CD4-positive, alpha-beta T cell treated with Interleukin-4 for 1 hour (primary cell): ENCODE results near the gene MCF2L.

ENCODE experiments used
- DNase-seq, 2 donors: peaks; one replicate each; pipeline ENCODE4 v3.0.0-alpha.2; 2020 to 2022

Gene MCF2L

DNA sequence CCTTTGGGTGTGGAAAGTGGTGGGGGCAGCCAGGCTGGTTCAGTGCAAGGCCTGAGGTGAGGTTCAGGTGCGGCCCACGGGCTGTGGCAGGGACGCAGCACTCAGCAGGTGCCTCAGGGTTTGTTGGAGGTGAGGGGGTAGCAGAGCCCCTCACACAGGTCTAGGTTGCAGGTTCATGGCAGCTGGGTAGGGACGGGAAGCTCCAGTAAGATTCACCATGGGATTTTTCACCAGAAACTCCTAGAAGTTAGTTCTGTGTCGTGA lies 14.0 kb downstream of the MCF2L start:
- DNase-seq, result no peak

DNA sequence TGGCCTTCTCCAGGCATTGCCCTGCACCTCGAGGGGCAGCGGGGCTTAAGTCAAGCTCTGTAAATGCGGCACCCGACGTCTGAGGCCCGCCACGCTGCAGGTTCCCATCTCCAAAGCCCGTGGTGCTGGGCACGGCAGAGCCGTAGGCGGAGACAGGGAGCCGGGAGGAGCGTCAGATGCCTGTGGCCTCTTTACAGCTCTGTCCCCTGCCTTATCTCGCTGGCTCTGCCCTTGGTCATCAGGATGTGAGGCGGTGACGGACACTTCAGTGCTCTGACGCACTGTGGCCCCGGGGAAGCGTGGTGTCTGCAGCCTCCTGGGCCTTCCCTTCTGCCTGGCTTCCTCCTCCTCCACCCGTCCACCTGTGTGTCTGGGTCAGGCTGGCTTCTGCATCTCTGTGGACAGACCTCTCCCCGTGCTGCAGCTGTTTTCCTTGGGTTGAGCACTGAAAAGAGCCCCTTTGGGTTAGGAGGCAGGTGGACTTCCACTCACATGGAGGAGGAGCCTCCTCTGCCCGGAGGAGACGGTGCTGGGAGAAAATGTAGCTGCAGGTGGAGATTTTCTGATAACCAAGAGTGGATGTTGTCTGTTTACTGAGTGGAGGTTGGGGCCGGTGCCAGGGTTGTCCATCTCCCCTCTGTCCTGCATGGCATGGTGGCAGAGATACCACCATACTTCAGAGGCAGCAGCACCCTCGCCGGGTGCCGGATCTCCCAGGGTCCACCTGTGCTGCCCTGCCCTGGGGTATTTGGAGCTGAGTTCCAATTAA lies 14.6 kb downstream of the MCF2L start:
- no peak for DNase-seq

DNA sequence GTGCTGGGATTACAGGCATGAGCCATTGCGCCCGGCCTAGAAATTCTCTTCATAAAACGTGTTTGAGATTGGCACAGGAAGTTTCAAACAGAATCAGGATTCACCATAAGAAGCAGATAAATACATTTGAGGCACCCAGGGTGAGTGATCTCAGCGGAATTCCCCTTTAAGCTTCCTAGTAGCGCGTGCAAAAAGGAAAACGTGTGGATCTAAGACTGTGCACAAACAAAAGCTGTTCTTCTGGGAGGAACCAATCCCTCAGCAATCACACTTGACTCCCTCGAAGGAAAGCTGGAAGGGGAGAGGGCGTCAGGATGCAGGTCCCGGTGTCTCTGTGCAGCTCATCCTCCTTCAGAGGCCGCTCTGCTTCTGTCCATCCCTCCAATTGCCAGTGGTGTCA lies 15.5 kb downstream of the MCF2L start:
- DNase-seq, result no peak

DNA sequence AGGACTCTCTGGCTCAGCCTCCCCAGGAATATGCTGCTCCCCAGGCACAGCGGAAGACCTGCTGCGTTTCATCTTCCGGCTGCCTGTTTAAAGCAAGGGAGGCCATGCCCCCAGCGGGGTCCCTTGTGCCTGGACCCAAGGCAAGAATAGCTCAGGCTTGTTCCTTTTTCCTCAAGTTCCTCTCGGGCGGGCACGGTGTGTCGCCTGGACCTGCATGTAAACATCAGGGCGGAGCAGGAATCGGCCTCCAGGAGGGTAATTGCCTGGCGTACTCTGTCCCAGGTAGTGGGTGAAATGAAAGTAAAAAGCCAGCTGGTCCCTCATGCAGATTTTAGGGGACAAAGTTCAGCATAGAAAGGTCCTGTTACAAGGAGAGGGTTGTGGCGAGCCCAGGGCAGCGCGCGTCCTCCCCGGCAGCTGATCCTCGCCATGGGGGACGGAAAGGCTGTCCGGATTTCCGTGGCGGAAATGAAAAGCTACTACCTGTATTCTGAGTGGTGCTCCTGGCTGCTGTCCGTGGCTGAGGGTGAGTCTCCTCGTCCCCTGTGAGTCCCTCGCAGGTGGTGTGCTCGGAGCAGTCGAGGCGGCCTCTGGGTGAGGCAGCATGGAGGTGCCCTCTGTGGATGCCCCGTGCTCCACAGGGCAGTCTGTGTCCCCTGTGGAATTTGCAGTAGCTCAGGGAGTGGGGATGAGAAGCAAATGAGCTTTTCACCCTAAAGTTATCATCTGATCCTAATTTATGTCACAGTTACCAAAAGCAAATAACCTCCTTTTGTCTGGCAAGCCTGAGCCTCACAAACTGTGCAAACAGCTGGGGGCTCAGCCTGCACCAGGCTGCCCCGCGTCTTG lies 16.2 kb downstream of the MCF2L start:
- DNase-seq, result no peak

DNA sequence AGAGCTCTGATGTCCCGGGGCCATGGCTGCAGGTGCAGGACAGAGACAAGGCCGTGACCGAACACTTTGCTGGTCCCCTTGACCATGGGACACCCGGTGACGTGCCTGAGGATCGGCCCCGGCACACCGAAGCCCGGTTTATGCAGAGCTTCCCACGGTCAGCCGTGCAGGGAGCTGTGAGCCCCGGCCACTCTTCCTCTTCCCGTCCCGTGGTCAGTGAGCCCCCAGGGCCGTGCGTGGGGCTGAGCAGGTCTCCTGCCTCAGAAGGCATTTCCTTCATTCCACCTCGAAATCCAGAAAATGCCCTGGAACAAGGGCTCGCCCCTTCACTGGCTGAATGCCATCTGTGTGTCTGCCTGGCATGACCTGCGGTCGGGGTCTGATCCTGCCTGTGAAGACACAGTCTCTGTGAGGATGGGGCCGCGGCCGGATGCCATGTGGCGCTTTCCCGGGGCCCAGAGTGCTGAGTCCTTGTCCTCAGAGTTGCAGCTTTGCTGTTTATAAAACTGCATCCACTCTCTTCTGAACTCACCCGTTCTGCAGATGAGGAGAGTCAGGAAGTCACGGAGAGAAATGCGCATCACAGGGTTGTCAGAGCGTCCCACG lies 16.9 kb downstream of the MCF2L start:
- no peak for DNase-seq

DNA sequence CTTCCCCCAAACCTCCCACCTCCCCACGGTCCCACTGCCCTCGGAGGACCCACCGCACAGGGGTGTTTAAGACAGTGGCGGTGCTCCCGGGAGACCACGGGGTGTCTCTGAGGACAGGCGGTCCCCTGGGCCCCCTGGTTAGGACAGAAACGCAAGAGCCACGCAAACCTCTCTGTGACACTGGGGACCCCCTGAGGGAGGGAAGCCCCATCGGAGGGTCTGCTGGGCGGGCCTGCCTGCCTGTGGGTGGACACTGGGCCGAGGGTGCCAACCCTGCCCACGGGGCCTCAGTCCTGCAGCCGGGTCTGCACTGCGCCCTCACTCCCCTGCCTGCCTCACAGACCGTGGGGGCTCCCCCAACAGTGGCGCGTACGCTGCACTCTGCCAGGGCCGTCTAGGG lies 17.5 kb downstream of the MCF2L start:
- DNase-seq, result no peak

DNA sequence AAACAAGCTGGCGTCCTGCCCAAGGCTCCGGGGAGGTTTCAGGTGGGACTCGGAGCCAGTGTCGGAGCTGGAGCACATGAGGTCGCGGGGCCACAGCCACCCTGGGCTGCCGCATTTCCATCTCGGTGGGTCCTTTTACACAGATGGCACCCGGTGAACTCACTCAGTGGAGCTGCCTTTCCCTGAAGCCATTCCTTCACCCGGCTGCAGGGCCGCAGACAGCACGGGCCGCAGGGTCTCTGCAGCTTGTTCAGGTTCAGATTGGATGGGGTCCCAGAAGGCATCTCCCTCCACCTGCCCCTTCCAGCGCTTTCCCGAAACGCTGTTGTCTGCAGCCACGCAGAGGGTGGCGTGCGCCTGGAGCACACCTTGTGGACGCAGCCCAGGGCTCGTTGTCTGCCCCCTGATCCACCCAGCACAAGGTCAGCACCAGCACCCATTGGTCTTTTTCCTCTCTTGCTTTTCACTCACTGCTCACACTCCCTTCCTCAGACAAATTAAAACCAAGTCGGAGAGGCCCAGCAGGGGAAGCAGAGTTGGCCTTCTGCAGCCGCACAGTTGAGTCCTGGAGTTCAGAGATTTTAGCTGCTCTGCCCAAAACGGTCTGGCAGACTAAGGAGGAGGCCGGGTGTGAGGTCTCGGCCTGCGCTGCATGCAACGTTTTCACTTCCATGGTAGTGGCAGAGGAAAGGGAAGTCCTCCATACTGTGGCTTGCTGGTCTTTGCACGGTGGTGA lies 18.1 kb downstream of the MCF2L start:
- DNase-seq, result no peak

DNA sequence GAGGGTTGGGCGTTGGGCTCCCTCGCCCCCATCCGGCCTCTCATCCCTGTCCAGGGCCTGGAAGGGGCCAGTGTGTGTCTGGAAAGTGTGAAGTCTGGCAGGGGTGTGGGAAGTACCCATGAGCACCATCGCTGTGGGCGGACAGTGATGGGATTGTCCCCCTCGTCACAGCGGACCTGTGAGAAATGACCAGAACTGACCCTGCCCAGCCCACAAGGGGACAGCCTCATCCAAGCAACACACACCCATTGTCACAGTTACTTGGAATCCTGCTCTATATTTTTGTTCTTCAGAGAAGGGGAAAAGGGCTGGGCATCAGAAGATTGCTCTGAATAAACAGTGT lies 18.6 kb downstream of the MCF2L start:
- no peak for DNase-seq

DNA sequence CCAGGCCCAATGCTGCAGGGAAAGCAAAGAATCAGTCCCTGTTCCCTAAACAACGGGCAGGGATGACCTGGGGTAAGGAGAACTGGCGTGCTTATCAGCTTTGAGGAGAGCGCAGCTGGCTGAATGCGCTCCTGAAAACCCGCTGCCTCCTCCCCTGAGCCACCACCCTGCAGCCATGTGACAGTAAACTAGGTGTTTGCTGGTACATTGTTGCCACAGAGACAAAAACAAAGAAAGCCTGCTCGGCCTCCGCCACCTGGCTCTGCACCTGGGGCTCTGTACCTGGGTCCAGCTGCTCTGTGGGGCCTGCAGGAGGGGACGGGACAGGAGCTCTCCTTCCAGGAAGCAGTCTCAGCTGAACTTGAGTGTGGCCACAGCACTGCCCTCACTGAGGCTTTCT lies 21.8 kb downstream of the MCF2L start:
- no peak for DNase-seq

DNA sequence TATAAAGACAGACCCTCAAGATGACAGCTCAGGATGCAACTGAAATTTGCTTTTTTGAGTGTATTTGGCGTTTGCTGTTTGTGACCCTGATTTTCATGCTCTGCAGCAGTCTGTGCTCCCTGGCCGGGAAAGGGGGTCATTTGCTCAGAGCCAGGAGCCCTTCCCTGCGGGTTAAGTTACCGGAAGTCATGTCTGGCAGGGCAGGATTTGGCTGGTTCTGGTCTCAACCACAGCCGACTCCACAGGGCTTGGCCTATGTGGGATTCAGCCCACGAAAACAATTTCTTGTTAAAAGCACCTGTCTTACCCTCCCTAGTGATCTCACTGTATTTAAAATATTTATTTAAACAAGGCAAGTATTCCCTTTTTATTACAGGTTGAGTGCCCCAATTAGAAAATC lies 22.6 kb downstream of the MCF2L start:
- DNase-seq, result no peak

DNA sequence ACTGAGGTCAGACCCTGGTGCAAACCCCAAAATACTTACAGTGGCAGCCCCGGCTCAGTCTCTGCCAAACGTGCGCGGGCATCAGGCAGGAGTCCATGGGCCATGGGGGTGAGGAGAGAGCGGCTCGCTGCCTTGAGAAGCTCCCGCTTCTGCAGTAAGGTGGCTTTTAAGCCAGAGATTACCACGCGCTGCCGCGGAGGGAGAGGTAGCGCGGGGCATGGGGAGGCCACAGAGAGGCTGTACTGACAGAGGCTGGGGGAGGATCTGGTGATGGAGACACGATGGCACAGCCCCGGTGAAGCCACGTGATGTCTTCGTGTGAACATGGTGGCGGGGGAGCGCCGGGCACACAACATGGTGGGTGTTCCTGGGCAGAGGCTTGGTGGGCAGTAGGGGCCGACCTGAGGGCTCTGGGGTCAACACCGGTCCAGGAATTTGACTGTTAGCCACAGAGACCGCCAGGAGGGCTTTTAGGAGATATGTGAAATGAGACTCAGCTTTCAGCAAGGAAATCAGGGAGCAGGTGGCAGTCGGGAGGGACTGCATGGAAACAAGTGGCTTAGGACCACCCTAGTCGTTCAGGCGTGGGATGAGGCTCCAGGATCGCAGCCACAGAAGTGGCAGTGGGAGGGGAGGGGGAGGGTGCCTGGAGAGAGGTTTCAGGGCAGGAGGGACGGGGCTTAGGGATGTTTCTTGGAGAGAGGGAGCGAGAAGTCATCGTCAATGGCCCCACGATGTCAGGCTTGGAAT lies 24.1 kb downstream of the MCF2L start:
- no peak for DNase-seq

DNA sequence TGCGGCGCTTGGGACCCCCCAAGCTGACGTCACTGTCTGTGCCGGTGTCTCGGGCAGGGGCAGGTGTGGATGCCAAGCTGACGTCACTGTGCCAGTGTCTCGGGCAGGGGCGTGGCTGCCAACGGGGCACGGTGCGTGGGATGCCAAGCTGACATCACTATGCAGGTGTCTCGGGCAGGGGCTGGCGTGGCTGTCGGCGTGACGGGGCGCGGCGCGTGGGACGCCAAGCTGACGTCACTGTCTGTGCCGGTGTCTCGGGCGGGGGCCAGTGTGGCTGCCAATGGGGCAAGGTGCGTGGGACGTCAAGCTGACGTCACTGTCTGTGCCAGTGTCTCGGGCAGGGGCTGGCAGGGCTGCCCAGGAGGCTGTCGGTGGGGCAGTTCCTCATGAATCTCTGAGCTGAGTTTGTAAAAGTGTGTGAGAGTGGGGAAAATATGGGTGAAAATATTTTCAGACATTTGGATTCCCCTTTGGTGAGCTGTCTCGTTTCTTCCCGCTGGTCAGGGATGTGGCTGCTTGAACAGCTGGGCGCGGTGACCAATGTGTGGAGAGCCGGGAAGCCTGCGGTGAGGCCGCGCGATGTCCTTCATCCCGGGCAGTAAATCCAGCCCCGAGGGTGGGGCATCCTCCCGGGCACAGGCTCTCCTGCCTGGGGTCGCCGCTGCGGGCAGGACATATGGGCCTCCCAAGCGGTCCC lies 25.2 kb downstream of the MCF2L start:
- no peak for DNase-seq

DNA sequence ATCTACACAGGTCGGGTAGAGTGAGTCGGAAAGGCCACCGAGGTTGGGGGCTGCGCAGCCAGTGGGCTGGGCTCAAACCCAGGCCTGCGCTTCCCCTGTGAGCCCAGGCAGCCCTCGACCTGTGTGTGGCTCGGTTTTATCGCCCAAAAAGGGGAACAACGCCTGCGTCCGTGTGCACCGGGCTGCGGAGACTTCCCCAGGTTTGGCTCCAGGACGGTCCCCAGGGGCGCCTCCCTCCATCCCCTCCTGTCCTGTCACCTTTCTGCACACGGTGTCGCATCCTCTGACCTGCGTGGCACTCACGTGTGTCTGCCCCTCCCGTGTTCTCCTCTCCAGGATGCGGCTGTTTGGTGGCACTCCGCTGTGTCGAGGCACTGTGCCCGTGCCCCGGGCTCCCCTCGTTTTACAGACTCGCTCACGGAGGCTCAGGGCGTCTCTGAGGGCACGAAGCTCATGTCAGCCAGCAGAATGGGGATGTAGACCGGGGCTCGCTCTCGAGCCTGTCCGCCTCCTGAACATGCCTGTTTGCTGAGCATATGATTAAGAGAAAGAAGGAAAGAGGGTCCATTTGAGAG lies 25.9 kb downstream of the MCF2L start:
- no peak for DNase-seq

DNA sequence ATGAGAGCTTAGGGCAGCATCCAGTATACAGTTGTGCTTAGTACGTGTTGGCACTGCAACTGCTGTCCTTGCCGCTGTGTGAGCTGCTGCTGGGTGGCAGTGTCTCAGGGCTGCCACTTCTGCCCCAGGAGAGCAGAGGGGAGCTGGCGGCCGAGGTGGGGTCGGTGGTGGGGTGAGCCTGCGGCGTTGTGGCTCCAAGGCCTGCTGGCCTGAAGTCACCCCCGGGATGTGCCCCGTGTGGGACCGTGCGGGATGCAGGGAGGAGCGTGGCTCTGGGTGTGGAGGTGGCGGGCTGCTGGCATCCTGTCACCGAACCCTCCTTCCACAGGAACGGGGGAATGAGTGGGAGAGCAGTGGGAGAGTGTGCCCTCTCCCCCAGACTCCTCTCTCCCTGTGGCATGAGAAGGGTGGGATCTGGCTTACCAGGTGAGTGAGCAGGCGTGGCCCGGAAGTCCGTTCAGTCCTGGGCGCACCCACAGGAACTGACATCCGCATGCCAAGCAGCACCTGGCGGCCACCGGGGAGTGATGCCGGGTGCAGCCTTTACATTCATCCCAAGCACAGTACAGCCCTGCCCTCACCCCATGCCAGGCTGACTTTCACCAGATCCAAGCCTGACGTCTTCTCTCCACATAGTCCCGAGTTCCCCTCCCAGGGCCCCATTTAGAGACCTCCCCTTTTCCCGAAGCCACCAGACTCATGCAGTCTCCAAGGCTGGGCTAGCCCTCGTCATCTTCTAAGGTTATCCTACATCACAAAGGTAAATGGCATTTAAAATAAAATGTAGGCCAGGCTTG lies 26.6 kb downstream of the MCF2L start:
- DNase-seq, result no peak

DNA sequence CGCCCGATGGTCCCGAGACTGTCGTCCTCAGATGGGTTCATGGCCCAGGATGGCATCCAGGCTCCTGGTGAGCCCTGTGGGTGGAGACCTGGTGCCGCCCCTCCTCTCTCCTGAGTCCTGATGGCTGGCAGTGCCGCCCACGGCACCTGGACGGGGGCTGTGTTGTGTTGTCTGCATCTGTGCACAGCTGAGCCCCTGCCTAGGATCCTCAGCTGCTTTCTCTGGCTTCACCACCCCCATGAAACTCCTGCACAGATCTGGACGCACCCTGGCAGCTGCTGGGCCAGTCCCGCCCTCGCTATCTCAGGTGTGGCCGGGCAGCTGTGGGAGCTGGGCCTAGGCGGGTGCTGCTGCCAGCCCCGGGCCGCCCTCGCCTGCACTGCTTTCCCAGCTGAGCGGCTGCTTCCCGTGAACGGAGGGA lies 27.7 kb downstream of the MCF2L start:
- no peak for DNase-seq

DNA sequence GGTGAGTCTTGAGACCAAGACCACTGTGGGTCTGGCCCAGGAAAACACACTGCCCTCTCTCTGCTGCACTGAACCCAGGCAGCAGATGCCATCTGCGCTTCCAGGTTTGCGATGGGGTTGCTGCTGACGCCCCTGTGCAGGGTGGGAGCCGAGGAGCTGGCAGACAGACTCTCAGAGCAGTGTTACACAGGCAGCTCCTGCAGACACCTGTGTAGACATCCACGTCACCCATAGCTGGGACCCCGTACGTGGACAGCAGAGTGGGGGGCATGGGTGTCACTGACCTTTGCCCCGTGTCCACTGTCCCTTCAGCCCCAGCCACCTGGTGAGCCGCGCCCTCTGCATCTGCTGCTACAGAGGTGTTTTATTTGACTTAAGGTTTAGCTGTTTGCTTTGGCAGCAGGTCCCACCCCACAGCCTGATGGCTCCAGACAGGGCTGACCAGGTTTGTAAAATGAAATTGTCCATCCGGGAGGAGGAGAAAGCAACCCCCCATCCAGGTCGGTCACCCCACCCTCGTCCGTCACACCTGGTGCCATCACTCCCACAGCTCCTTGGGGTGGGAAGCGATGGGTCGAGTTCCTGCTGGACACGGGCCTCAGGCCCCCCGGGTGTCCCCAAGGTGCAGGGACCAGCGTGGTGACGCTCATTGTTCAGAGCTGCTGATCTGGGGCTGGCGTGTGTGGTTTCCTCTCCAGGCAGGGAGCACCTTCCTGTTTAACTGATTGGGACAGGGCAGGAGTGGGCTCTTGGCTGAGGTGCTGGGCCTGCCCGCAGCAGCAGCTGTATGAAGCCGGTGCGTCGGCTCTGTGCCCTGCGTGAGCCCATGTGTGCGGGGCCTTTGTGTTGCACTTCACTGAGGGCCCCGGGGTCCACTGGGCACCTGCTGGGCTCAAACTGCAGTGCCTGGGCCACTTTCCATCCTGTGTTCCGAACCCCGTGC lies 28.4 kb downstream of the MCF2L start:
- DNase-seq, result no peak

DNA sequence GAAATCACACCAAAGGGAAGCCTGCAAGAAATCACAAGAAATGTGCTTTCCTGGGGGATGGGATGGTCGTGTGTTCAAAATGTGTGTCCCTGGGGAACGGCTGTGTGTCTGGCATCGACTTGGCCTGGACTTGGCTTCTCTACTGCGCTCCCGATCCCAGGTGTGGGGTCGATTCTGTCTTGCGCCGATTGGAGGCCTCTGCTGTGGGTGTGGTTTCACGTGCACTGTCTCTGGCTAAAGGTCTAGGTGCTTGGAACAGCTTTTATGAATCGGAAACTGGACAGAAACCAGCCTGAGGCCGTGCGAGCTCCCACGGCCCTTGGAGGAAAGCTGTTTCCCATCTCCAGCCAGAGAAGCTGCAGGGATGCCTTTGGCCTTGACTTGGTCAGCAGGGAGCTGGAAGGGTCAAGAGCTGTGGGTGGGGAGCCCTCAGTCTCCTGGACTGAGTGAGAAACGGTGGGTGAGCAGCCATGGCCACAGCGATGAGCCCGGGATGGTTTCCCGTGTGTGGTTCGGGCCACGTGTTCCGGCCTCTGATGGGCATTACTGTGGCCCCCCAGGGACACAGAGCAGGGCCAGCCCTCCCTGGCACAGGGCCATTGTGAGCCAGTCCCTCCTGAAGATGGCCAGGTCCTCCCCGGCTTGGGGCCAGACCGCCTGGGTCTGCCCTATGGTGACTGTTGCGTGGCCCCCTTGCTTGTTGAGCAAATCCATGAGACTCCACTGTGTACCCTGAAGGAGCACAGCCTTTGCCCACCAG lies 29.7 kb downstream of the MCF2L start:
- no peak for DNase-seq

DNA sequence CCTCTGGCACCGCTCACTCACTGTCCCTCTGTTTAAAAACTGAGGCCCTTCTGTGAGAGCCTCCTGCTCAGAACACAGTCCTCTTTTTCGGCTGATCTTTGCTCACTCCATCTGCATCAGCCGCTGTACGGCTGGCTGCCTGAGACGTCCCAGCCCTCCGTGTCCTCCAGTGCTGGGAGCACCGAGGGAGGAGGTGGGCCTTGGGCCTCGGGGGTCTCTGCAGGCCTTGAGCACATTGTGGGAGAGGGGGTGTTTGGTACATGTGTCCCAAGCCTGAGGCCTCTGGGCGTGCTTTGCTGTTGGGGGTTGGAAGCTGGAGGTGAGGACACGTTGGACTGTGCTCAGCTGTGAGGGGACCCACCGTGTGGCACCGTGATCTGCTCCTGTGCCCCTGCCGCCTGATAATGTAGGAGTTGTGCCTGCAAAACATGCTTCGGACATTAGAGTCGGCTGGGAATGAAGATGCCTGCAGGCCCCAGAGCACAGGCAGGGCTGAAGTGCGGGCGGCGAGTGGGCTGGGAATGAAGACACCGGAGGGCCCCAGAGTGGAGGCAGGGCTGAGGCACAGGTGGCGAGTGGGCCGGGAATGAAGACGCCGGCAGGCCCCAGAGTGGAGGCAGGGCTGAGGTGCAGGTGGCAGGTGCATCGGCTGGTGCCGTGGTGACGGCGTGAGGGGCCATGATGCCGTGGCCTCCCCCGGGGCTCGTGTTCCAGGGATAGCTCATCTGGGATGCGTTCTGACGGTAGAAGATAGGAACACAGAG lies 30.6 kb downstream of the MCF2L start:
- DNase-seq, result no peak
